ENCODE results near the gene SREBF1.

Gene SREBF1

DNA sequence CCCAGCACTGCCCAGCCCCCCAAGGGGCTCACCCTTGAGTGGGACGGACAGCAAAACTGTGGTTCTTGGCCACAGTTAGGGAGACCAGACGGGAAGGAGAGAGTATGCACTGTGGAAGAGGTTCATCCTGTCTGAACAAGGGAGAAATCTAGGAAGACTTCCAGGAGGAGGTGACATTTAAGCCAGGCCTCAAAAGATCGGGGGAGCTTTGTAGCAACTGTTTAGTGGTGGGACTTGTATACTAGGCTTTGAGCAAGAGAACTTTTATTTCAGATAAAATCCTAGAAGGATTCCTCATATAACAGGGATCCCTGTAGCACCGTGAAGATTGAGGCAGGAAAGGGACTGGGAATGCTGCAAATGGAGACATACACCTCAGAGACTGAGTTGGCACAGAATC, 30.8 kb downstream of the SREBF1 start:
- no peak for DNase-seq (ENCODE audit: low read depth)
- Histone ChIP-seq H3K27me3 (replicated peaks; ENCODE audit: control insufficient read depth, insufficient read depth, low read length) (no peaks in the 10 kb centered on the region), H3K4me3 (ENCODE audit: low read length) (no peak overlapping the region), H3K9me3 (ENCODE audit: control insufficient read depth, low read length) (no peaks in the 10 kb centered on the region), H3K36me3 (ENCODE audit: control insufficient read depth, insufficient read depth, low read length, severe bottlenecking) (peaks cover 20% of the 10 kb centered on the region), H3K4me1 (ENCODE audit: control insufficient read depth, insufficient read depth, low read length) (peaks cover 10% of the 10 kb centered on the region), H3K9ac (ENCODE audit: low read length) (no peak overlapping the region)

DNA sequence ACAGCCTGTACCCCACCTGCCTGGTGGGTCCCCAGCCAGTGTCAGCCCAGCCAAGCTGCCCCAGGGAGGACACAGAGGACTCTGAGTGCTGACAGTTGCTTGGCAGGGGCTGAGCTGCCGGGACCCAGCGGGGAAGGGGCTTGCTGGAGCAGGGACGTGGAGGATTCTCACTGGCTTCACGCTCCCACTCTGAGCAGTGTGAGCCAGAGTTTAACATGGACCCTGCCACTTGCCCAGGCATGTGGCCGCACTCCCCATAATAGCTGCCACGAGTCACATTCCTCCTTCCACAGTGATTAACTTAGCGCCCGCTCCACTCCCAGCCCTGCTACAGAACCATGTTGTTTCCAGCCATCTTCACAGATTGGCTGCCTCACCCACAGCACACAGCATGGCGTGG, 31.2 kb downstream of the SREBF1 start:
- Histone ChIP-seq H3K27me3 (replicated peaks; ENCODE audit: control insufficient read depth, insufficient read depth, low read length) (no peaks in the 10 kb centered on the region), H3K4me1 (ENCODE audit: control insufficient read depth, insufficient read depth, low read length) (peaks cover 6% of the 10 kb centered on the region), H3K36me3 (ENCODE audit: control insufficient read depth, insufficient read depth, low read length, severe bottlenecking) (peaks cover 20% of the 10 kb centered on the region), H3K4me3 (ENCODE audit: low read length) (no peak overlapping the region), H3K9ac (ENCODE audit: low read length) (no peak overlapping the region), H3K9me3 (ENCODE audit: control insufficient read depth, low read length) (no peaks in the 10 kb centered on the region)
- no peak for DNase-seq (ENCODE audit: low read depth)

DNA sequence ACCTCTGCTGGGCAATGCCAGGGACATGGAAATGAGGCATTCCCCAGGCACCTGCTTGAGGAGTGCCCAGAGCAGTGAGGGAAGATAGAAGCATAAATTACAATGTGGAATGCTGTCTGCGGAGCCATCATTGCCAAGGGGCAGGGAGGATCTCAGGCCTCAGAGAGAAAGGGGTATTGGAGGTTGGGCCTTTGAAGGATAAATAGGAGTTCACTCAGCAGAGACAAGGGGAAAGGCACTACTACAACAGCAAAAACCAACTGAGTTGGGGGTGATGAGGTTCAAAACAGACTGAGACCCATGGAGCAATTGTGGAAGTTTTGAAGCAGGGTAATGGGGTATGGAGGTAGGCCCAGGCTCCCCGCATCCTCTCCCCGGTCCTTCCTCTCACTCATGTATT, 32.8 kb downstream of the SREBF1 start:
- no peak overlapping the region for H3K9ac ChIP-seq (ENCODE audit: low read length)
- peaks cover 20% of the 10 kb centered on the region for H3K36me3 ChIP-seq (ENCODE audit: control insufficient read depth, insufficient read depth, low read length, severe bottlenecking)
- H3K4me3 ChIP-seq (ENCODE audit: low read length): no peak overlapping the region
- no peaks in the 10 kb centered on the region for H3K27me3 ChIP-seq (replicated peaks; ENCODE audit: control insufficient read depth, insufficient read depth, low read length)
- H3K9me3 ChIP-seq (ENCODE audit: control insufficient read depth, low read length): no peaks in the 10 kb centered on the region
- no peak for DNase-seq (ENCODE audit: low read depth)
- no peaks in the 10 kb centered on the region for H3K4me1 ChIP-seq (ENCODE audit: control insufficient read depth, insufficient read depth, low read length)

DNA sequence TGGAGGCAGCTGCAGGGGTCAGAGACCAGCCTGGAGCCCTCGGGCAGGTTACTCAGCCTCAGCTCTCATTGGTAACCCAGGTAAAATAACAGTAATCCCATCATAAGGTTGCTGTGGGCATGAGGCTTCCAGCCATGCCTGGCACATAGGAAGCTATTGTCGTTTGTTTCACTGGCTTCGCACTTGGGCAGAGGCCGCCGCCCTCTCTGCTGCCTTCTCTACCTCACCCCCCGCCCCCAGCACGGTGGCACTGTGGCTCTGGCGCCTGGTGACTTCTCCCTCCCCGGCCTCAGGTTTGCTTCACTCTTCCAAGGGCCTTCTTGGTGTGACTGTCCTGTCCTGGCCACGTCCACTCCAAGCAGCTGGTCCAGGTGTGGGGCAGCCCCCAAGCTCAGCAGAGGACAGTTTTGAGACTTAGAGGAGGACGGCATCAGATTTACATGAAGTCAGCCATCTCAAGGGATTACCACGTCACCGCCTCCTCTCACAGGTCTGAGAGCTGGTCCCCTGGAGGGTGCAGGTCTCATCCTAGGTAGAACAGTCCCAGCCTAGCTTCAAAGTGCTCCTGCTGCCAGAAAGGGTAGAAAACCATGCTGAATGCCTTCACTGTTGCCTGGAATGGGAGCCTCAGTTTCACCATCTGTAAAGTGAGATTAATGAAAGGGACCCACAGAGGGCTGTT, 34.8 kb downstream of the SREBF1 start:
- Histone ChIP-seq H3K4me3 (ENCODE audit: low read length) (no peak overlapping the region), H3K9ac (ENCODE audit: low read length) (no peak overlapping the region), H3K36me3 (ENCODE audit: control insufficient read depth, insufficient read depth, low read length, severe bottlenecking) (peaks cover 20% of the 10 kb centered on the region), H3K9me3 (ENCODE audit: control insufficient read depth, low read length) (no peaks in the 10 kb centered on the region), H3K4me1 (ENCODE audit: control insufficient read depth, insufficient read depth, low read length) (no peaks in the 10 kb centered on the region), H3K27me3 (replicated peaks; ENCODE audit: control insufficient read depth, insufficient read depth, low read length) (no peaks in the 10 kb centered on the region)
- no peak for DNase-seq (ENCODE audit: low read depth)

DNA sequence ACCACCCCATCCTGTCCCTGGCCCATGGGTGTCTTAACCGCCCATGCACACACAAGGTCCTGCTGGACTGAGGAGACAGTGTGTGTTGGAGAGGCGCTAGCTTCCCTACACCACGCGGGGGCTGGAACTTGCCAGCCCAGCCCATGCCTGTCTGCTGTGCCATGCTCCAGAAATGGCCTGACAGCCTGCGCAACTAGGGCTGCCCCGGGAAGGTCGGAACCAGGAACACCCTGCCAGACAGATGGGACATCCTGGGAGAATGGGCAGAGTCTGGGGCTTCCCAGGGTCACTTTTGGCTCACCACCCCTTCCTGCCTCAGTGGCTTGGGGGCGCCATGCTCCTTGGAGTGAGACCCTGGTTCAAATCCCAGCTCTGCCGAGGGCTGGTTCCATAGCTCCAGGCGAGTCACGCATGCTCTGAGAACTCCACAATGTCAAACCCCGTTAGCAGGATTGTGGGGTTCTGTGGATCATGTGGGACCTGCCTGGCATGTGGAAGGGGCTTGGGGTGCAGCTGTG, 36.2 kb downstream of the SREBF1 start:
- Histone ChIP-seq H3K9me3 (ENCODE audit: control insufficient read depth, low read length) (no peaks in the 10 kb centered on the region), H3K4me3 (ENCODE audit: low read length) (no peak overlapping the region), H3K36me3 (ENCODE audit: control insufficient read depth, insufficient read depth, low read length, severe bottlenecking) (peaks cover 20% of the 10 kb centered on the region), H3K27me3 (replicated peaks; ENCODE audit: control insufficient read depth, insufficient read depth, low read length) (no peaks in the 10 kb centered on the region), H3K4me1 (ENCODE audit: control insufficient read depth, insufficient read depth, low read length) (no peaks in the 10 kb centered on the region), H3K9ac (ENCODE audit: low read length) (no peak overlapping the region)
- no peak for DNase-seq (ENCODE audit: low read depth)

DNA sequence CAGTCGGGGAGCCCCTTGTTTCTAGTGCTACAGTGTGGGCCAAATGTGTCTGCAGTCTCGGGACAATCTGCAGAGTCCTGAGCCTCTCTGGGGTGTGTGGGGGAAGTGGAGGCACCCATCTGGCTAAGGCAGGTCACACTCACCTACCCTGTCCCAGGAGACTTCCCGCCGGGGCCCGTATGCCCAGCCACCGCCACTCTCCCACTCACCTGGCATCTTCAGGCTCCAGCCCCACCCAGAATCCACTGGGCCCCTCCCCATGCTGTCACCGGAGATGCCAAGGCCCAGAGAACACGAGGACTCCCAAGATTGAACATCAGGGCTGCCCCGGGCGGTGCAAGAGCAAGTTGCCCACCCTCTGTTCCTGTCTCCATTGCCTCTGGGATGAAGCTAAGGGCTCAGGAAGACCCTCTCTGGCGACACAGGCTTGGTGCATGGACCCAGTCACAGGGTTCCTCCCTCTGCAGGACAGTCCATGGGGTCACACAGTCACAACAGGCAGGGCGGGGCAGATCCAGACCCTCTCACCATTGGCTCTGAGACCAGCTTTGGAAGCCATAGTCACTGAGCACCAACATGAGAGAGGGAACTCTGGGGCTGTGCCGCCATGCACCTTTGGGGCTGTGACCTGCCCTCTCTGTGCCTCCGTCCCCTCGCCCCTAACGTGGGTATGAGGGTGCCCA, 38.1 kb downstream of the SREBF1 start:
- Histone ChIP-seq H3K9ac (ENCODE audit: low read length) (no peak overlapping the region), H3K27me3 (replicated peaks; ENCODE audit: control insufficient read depth, insufficient read depth, low read length) (no peaks in the 10 kb centered on the region), H3K36me3 (ENCODE audit: control insufficient read depth, insufficient read depth, low read length, severe bottlenecking) (peaks cover 21% of the 10 kb centered on the region), H3K4me3 (ENCODE audit: low read length) (no peak overlapping the region), H3K4me1 (ENCODE audit: control insufficient read depth, insufficient read depth, low read length) (no peaks in the 10 kb centered on the region), H3K9me3 (ENCODE audit: control insufficient read depth, low read length) (no peaks in the 10 kb centered on the region)
- no peak for DNase-seq (ENCODE audit: low read depth)

DNA sequence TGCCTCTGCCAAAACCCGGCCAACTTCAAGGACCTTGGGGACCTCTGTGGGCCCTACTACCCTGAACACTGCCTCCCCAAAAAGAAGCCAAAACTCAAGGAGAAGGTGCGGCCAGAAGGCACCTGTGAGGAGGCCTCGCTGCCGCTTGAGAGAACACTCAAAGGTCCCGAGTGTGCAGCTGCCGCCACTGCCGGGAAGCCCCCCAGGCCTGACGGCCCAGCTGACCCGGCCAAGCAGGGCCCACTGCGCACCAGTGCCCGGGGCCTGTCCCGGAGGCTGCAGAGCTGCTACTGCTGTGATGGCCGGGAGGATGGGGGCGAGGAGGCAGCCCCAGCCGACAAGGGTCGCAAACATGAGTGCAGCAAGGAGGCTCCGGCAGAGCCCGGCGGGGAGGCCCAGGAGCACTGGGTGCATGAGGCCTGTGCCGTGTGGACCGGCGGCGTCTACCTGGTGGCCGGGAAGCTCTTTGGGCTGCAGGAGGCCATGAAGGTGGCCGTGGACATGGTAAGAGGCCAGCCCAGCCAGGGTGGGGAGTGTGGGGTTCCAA, 38.7 kb downstream of the SREBF1 start:
- Histone ChIP-seq H3K9me3 (ENCODE audit: control insufficient read depth, low read length) (no peaks in the 10 kb centered on the region), H3K27me3 (replicated peaks; ENCODE audit: control insufficient read depth, insufficient read depth, low read length) (no peaks in the 10 kb centered on the region), H3K4me1 (ENCODE audit: control insufficient read depth, insufficient read depth, low read length) (no peaks in the 10 kb centered on the region), H3K4me3 (ENCODE audit: low read length) (no peak overlapping the region), H3K36me3 (ENCODE audit: control insufficient read depth, insufficient read depth, low read length, severe bottlenecking) (peaks cover 22% of the 10 kb centered on the region), H3K9ac (ENCODE audit: low read length) (no peak overlapping the region)
- DNase-seq (ENCODE audit: low read depth): no peak

DNA sequence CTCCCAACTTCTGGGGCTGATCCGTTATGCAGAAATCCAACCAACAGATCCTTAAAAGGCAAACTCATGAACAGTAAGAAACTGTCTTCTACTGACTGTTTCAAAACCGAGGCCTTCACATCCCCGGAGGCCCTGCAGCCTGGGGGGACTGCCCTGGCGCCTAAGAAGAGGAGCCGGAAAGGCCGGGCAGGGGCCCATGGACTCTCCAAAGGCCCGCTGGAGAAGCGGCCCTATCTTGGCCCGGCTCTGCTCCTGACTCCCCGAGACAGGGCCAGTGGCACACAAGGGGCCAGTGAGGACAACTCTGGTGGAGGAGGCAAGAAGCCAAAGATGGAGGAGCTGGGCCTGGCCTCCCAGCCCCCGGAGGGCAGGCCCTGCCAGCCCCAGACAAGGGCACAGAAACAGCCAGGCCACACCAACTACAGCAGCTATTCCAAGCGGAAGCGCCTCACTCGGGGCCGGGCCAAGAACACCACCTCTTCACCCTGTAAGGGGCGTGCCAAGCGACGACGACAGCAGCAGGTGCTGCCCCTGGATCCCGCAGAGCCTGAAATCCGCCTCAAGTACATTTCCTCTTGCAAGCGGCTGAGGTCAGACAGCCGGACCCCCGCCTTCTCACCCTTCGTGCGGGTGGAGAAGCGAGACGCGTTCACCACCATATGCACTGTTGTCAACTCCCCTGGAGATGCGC, 39.5 kb downstream of the SREBF1 start:
- no peak for DNase-seq (ENCODE audit: low read depth)
- Histone ChIP-seq H3K27me3 (replicated peaks; ENCODE audit: control insufficient read depth, insufficient read depth, low read length) (no peaks in the 10 kb centered on the region), H3K36me3 (ENCODE audit: control insufficient read depth, insufficient read depth, low read length, severe bottlenecking) (peaks cover 22% of the 10 kb centered on the region), H3K4me1 (ENCODE audit: control insufficient read depth, insufficient read depth, low read length) (no peaks in the 10 kb centered on the region), H3K9ac (ENCODE audit: low read length) (no peak overlapping the region), H3K4me3 (ENCODE audit: low read length) (no peak overlapping the region), H3K9me3 (ENCODE audit: control insufficient read depth, low read length) (no peaks in the 10 kb centered on the region)

DNA sequence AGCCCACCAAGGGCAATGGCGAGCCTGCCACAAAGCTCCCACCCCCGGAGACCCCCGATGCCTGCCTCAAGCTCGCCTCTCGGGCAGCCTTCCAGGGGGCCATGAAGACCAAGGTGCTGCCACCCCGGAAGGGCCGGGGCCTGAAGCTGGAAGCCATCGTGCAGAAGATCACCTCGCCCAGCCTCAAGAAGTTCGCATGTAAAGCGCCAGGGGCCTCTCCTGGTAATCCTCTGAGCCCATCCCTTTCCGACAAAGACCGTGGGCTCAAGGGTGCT, 40.1 kb downstream of the SREBF1 start:
- Histone ChIP-seq H3K36me3 (ENCODE audit: control insufficient read depth, insufficient read depth, low read length, severe bottlenecking) (peaks cover 22% of the 10 kb centered on the region), H3K27me3 (replicated peaks; ENCODE audit: control insufficient read depth, insufficient read depth, low read length) (no peaks in the 10 kb centered on the region), H3K4me3 (ENCODE audit: low read length) (no peak overlapping the region), H3K9me3 (ENCODE audit: control insufficient read depth, low read length) (no peaks in the 10 kb centered on the region), H3K9ac (ENCODE audit: low read length) (no peak overlapping the region), H3K4me1 (ENCODE audit: control insufficient read depth, insufficient read depth, low read length) (no peaks in the 10 kb centered on the region)
- DNase-seq (ENCODE audit: low read depth): no peak

DNA sequence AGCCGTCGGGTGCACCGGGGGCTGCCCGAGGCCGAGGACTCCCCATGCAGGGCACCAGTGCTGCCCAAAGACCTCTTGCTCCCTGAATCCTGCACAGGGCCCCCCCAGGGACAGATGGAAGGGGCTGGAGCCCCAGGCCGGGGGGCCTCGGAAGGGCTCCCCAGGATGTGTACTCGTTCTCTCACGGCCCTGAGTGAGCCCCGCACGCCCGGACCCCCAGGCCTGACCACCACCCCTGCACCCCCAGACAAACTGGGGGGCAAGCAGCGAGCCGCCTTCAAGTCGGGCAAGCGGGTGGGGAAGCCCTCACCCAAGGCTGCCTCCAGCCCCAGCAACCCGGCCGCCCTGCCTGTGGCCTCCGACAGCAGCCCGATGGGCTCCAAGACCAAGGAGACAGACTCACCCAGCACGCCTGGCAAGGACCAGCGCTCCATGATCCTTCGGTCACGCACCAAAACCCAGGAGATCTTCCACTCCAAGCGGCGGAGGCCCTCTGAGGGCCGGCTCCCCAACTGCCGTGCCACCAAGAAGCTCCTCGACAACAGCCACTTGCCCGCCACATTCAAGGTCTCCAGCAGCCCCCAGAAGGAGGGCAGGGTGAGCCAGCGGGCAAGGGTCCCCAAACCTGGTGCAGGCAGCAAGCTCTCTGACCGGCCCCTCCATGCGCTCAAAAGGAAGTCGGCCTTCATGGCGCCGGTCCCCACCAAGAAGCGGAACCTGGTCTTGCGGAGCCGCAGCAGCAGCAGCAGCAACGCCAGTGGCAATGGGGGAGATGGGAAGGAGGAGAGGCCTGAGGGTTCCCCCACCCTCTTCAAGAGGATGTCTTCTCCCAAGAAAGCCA, 40.6 kb downstream of the SREBF1 start:
- no peaks in the 10 kb centered on the region for H3K4me1 ChIP-seq (ENCODE audit: control insufficient read depth, insufficient read depth, low read length)
- DNase-seq (ENCODE audit: low read depth): no peak
- no peak overlapping the region for H3K4me3 ChIP-seq (ENCODE audit: low read length)
- H3K36me3 ChIP-seq (ENCODE audit: control insufficient read depth, insufficient read depth, low read length, severe bottlenecking): peaks cover 19% of the 10 kb centered on the region
- H3K9ac ChIP-seq (ENCODE audit: low read length): no peak overlapping the region
- H3K9me3 ChIP-seq (ENCODE audit: control insufficient read depth, low read length): no peaks in the 10 kb centered on the region
- H3K27me3 ChIP-seq (replicated peaks; ENCODE audit: control insufficient read depth, insufficient read depth, low read length): no peaks in the 10 kb centered on the region

DNA sequence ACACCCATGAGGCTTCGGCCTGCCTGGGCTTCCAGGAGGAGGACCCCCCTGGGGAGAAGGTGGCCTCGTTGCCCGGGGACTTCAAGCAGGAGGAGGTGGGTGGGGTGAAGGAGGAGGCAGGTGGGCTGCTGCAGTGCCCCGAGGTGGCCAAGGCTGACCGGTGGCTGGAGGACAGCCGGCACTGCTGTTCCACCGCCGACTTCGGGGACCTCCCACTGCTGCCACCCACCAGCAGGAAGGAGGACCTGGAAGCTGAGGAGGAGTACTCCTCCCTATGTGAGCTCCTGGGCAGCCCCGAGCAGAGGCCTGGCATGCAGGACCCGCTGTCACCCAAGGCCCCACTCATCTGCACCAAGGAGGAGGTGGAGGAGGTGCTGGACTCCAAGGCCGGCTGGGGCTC, 41.5 kb downstream of the SREBF1 start:
- no peaks in the 10 kb centered on the region for H3K27me3 ChIP-seq (replicated peaks; ENCODE audit: control insufficient read depth, insufficient read depth, low read length)
- H3K9ac ChIP-seq (ENCODE audit: low read length): no peak overlapping the region
- no peaks in the 10 kb centered on the region for H3K4me1 ChIP-seq (ENCODE audit: control insufficient read depth, insufficient read depth, low read length)
- peaks cover 19% of the 10 kb centered on the region for H3K36me3 ChIP-seq (ENCODE audit: control insufficient read depth, insufficient read depth, low read length, severe bottlenecking)
- H3K4me3 ChIP-seq (ENCODE audit: low read length): no peak overlapping the region
- H3K9me3 ChIP-seq (ENCODE audit: control insufficient read depth, low read length): no peaks in the 10 kb centered on the region
- no peak for DNase-seq (ENCODE audit: low read depth)

All from adipocyte (in vitro differentiated cells).